NCI-H2196 treated with DMSO at 0.1 percent for 48 hours (cell line): ENCODE results near the gene GART.
"Not testable (repeated sequence)": the region's sequence is repeated elsewhere in the genome, so short reads cannot be mapped to it uniquely, and the experiment has no call there.

Experiments used
- DNase-seq: peaks from one replicate; lab custom pipeline; 2025; ENCODE audit not compliant: unreplicated experiment; lab: John Stamatoyannopoulos, UW

GART gene

DNA sequence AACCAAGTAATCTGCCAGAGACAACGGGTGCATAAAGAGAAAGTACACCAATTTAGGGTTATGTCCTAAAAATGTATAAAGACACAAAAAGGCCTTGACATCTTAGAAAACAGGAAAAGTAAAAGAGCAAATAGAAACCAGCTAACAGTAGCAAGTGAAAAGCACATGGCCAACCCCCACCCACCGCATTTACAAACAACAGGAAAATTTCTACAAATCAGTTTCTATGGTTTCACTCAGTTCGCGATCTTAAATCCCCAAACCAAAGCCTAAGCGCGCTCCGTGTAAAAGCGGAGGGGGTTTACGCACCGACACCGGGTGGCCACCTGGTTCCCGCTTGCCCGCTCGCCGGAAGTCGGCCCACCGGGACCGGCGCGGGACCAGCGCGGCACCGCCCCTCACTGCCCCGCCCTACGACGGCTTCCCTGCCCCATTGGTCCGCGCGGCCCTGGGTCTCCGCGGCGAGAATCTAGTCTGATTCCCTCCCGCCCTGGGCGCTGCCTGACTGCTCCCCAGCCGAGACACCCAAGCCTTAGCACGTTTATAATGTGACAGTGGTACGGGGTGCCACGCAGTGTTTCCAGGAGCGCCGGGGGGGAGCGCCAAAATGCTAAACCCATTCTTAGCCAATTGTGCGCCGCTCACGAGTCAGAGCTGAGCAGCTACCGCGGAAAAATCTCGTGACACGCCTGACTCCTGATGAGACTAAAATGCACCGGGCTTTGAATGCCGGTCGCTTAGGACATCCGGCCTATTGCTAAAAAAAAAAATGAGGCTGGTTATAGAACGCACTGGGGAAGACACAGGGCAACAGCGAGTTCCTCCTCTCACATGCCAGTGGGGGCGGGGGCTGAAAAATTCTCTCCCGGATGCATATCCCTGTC is at the start of gene GART:
Gene GART (minus strand): TSS at position 362 of the 884 bp plus-strand sequence. CDS start 2,802 bp downstream, outside the sequence.
- peak; percentile 79 for DNase-seq

DNA sequence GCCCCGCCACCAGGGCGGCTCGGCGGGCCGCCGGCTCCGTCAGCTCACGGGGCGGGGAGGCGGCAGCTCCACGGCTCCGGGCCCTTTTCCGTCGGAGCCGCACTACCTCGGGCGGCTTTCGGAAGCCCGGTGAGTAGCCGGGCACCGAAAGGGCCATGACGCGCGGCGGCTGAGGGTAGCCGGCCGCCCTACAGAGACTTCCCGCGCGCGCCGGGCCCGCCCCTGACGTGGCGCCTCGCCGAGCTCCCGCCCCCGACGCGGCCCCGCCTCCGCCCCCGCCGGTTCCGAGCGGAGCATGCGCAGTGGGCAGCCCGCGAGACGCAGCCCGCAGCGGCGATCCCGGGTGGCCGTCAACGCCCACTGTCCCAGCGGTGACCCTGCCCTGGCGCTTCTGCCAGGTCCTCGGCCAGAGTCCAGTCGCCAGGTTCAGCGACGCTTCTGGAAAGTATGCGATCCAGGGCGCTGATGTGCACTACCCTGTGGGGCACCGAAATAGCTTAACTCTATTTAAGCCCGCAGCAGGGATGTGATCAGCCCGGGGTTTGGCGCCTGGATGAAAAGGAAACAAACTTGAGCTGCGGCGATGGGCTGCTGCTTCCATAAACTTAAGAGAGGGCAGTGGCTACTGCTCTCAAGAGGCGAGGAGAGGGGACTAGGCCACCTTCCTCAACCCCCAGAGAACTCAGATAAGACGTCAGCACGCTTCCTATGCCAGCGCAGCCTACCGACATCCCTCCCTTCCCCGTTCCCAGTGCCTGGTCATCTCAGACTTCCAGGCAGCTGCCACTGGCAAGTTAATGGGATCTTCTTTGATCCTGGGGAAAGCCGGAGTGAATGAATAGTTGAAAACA is 46.8 kb upstream of the GART start, which contains the start of gene DONSON:
Gene DONSON (minus strand): TSS at position 200 of the 851 bp plus-strand sequence. CDS start 43 bp downstream, at position 157.
- DNase-seq, result peak; percentile 83

DNA sequence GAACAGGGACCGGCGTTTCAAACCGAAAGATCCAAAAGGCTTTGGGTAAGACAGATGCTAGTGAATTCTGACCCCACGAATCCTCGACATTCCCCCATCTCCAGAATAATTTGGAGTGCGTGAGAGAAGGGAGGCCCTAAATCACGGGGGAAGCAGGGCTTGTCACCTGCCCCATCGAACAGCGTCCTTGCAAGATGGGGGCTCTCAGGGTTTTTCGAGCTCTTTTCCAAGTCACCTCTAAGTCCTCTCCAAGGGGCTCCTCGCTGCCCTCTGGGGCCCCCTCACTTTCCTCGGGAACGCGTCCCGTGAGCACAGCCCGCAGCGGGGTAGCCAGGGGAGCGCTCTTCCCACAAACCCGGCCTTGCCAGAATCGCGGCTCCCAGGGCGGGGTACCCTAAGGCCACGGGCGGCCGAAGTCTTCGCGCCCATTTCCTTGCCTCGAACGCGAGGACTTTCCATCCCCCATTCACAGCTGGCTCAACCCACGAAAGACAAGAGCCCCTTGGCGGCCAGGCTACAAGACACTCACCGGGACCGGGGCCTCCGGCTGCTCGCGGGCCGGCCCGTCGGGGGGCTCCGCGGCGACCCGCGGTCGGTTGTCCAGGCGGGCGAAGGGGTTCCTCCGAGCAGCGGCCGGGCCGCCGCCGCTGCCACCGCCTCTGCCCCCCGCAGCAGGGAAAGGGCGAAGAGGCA is 46.0 kb upstream of the GART start:
- no peak for DNase-seq

DNA sequence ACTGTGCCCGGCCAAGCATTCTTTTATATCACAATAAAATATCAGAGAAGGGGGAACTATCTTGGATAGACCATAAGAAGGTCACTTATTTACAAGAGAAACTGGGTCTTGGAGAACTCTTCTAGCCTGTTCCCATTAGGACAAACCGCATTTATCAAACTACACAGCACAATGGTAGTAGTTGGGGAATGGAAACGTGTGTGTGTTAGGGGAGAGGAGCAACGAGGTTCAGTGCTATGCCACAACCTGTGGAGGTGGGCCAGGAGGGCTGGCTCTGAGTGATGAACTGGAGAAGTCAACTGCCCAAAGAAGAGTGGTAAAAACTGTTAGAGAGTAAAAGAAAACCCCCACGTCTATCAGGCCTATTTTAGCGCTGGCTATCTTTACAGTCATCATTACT is 45.0 kb upstream of the GART start:
- DNase-seq, result no peak

DNA sequence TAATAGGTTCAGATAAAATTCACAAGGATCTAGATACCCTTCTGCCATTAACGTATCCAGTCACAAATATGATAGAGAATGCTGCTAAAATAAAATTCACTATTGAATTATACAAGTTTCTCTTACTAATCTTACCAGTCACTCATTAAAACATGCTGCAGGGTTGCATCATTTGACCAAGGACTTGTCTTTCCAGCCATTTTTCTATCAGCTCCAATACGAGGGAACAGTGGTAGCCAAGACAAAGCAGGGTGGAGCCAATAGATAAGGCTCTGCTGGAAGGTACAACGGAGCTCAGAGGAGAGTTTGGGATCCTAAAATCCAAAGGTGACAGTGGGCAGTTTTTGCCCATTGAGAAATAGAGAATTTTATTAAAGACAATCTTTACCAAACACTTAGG is 42.5 kb upstream of the GART start:
- DNase-seq, result no peak

DNA sequence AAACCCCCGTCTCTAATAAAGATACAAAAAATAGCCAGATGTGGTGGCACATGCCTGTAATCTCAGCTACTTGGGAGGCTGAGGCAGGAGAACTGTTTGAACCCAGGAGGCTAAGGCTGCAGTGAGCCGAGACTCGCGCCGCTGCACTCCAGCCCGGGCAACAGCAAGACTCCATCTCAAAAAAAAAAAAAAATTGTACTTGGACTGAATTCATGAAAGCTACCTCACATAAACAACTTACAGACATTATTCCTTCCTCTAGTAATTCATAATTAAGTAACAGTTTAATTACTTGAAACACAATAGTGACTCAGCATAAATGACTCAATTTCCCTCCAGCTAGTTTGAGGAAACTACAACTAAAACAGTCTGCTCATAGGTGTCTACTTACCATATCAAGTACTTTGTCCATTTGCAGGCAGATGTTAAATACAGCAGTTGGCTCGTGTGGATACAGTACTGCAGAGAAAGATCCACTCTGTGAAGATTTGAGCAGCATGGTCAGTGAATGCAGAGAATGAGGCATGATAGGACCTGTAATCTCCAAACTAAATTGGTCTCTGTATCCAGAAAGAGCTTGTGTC is 37.1 kb upstream of the GART start:
- no peak for DNase-seq

DNA sequence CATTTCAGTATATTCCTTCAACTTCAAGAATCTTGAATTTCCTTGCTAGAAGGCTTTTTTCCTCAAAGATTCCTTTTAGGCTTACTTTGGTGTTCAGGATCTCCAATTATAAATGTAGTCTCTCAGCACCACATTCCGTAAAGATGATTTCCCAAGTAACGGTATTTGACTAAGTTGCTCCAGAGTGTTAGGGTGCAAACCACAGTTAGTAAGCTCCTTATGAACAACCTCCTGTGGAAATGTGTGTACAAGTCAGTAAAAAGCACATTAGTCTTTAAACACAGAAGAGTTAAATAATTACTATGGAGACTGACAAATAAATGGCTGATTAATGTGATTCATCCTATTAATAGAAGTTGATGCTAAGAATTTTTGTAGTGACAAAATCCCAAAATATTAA is 36.3 kb upstream of the GART start:
- no peak for DNase-seq

DNA sequence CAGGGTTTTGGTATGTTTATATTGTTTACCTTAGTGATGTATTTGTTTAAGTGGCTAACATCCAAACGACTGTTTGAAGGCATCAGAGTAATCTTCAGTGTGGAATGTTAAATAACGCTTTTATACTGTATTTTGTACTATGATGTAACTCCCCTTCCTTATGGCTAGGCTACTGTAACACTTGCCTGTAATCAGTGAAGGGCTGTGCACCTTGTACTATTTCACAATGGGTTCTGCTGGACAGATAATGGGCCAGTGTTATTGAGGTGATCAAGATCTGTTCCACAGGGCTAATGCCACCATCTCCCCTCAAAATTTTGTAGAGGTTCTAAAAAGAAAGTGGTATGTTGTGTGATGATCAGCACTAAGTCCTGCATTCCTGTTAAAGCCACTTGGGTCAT is 34.8 kb upstream of the GART start:
- not testable (repeated sequence) for DNase-seq

DNA sequence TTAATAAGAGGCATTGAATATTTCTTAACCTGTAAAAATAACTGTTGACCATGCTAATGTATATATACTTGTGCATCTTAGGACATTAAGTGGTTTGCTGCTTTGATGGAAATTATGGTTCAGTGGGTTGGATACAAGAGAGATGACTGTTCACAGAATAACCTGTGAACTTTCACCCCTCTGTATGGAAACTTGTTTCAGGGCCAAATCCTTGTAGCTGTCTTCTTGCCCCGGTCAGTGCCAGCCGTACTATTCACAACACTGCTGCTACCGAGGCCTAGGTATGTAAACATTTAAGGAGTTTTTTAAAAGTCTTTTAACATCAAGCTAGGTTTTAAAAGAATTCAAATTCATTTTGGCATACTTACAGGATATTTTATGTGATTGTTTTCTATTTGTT is 30.4 kb upstream of the GART start:
- no peak for DNase-seq

DNA sequence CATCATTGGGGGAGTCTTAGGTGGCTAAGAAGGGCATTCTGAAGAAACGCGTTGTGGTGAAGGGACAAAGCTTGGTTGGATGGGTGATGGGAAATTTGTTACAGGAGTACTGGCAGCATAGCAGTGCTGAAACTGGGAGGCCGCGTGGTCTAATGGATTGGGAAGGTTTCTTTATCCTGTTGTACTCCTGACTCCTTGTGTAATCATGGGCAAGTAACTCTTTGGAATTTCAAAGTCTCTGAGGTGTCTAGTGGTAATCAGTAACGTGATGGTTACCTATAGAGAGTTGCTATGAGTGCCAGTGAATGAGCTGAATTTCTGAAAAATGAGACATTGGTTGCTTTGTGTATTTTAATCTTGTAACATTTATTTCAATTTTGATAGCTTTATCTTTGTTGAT is 28.1 kb upstream of the GART start:
- DNase-seq, result no peak

DNA sequence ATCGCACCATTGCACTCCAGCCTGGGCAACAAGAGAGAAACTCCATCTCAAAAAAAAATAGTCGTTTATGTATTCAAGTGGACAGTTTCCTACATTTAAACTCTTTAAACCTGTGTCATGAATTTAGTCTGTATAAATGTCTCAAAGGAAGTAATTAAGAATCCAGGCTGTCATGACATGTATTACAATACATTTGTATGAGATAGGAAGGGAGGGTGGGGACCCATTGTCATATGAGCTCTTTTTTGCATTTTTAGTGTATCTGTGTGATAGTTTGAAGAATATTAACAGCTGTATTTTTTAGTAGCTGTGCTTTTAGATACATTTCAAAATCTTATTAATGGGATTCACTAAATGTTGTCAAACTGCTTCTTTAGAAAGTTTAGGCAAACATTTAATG is 26.5 kb upstream of the GART start:
- DNase-seq, result no peak

DNA sequence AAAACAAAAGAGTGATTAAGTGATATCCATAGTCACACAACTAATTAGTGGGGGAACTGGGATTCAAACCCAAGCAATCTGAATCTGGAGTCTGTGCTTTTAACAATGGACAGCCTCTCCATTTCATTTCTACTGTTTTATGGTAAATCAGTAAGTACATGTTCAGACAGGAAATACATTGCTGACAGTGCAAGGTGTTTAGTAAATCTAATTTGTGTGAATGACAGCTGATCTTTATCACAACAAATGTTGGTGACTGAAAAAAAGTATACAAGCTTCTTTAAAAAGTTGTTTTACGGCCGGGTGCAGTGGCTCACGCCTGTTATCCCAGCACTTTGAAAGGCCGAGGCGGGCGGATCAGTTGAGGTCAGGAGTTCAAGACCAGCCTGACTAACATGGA is 26.0 kb upstream of the GART start:
- no peak for DNase-seq

DNA sequence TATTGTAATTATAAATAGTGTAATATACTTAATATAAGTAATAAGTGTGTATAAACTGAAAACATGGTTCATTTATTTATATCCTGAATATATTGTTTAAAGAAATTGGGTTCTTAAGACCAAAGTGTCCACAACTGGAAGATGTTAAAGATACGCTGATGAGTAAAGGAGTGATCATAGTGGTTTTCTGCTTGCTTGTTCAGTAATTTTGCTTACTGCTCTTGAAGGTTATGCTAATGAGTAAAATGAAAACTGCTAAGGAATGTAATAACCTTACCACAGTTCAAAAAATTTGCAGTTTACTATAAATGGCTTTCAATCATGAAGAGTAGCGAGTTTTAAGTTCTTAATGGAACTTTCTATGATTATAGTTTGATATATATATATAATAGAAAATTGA is 24.6 kb upstream of the GART start:
- DNase-seq, result no peak

DNA sequence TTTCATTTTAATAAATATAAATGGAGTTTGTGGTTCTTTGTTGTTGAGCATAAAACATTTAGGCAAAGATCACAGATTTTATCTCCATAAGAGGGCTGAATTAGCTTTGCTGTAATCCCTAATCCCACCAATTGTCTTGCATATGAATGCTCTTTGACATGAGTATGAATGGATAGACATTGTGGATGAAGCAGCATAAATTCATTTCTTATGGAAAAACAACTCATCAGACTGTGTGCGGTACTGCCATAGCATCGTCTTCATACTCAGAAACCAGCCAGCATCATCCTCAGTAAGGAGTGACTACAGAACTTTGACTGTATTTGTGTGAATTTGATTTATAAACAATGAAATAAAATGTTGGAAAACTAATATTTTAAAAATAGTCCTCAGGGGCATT is 20.5 kb upstream of the GART start:
- no peak for DNase-seq

DNA sequence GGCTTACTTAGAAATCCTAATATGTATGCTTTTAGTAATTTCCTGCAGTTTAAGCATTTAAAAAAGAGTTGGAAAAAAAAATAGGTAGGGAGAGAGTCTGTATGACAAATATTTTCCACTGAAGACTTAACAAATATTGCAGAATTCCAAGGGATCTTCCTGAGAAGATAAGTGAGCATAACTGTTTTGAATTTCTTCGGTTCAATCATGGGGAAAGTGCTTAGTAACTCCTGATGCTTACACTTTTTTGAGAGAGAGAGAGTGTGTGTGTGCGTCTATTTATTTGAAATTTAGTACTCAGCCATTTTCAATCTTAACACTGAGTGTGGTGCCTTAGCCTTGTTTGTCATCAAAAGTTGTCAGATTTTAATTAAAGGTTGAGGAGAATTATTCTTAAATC is 19.5 kb upstream of the GART start:
- DNase-seq, result no peak

DNA sequence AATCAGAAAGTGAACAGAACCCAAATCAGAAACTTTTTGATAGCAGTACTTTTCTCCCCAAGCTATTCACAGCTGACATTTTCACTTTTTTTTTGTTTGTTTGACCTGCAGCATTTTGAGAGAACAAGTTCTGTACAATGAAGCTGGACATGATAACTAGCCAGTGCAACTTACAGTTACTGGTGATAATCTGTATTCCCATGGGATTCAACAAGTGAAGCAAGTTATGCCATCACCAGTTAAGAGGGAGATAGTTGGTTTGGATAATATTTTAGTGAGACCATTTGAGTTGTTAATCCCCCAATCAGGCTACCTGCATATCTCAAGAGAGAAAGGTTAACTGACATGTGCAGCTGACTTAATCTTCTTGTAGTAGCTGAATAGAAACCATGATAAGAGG is 19.0 kb upstream of the GART start:
- no peak for DNase-seq

DNA sequence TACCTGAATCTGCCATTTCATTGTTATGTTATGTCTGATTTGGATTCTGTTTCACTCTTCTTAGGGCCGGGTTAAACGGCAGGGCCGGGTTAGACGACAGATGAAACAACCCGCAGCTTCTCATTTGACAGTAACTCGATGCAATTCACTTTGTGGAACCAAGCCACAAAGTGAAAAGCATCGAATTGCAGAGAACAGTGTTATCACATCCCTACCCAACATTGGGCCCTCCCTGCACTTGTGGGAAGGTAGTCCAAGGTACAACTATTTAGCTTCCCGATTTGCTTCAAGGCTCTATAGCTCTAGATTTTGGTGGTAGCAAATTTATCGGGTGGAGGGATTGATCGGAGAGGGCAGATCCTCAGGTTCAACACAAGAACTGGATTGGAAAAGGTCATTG is 17.9 kb upstream of the GART start:
- no peak for DNase-seq

DNA sequence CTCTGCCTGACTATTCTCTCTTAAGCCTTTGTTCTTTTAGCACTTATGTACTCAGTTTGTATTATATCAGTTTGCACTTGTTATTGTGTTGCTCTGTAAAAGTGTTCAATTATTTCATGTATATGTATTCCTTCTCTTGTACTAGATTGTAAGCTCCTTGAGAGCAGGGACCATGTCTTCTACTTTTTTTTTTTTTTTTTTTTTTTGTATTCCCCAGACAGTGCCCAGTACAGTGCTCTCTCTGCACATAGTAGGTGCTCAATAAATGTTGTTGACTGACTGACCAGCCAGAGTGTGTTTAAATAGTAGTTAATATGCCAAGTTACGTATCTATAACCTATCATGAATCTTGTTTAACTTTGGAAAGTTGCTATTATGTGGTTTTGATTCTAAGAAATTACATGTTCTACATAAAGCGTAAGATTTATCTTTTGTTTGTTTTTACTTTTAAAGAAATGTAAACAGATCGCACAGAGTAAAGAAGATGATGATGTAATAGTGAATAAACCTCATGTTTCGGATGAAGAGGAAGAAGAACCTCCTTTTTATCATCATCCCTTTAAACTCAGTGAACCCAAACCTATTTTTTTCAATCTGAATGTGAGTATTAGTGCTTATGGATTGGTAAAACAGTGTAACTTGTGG is 17.0 kb upstream of the GART start:
- DNase-seq, result no peak

DNA sequence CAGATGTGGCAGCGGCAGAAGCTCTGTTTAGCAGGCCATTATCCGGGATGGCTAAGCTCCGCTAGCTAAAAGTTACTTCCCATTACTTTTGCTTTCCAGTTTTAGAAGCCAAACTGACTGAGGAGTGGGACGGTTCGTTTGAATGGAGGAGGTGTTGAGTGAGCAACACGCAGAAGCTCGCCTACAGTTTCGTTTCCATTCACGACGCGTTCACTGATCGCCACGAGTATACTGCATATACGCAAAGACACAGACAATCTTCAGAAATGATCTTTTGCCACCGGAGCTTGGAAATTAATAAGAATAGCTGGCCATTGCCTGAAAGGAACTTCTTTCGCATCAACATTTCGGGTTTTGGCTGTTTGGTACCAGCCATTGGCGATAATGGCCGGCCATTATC is 15.5 kb upstream of the GART start:
- no peak for DNase-seq

DNA sequence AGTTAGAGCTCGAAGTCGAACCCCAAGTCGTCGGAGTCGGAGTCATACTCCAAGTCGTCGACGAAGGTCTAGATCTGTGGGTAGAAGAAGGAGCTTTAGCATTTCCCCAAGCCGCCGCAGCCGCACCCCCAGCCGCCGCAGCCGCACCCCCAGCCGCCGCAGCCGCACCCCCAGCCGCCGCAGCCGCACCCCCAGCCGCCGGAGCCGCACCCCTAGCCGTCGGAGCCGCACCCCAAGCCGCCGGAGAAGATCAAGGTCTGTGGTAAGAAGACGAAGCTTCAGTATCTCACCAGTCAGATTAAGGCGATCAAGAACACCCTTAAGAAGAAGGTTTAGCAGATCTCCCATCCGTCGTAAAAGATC is 13.0 kb upstream of the GART start:
- no peak for DNase-seq
